HG03342 (cell line): ENCODE data around the gene ITPRID1.
A peak's percentile ranks its signal among the peaks of the same experiment; 100 is the strongest.
"Not testable (repeated sequence)": the region's sequence is repeated elsewhere in the genome, so short reads cannot be mapped to it uniquely, and the experiment has no call there.

Source experiments
- ATAC-seq: cut with Tn5 transposase; IDR thresholded peaks from one replicate; pipeline ENCODE4 v1.9.1; 2021; ENCODE audit warnings: mild to moderate bottlenecking, moderate library complexity; ENCODE audit not compliant: unreplicated experiment

Gene ITPRID1

GRCh38 chr7:31513790-31514189 lies at the start of gene ITPRID1:
TSS of gene ITPRID1 (plus strand) at chr7:31514090. CDS start at chr7:31553025, 38,935 bp downstream.
- no peak for ATAC-seq

DNA sequence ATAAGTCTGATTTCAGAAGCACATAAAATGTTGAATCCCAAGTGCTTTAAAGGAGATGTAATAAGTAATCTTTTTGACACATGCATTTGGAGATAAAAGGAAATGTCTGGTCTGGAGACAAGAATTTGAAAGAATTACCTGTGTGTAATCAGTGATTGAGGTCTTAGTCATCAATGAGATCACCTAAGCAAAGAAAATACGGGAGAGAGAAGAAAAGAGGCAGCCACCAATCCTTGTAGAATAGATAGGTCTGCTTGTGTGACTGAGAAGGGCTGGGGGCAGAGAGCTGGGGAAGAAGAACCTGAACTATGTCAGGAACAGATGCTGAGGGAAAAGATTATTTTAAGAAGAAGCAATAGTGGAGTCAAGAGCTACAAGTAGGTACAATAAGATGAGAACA lies 49.3 kb upstream of the ITPRID1 start:
- ATAC-seq: no peak

DNA sequence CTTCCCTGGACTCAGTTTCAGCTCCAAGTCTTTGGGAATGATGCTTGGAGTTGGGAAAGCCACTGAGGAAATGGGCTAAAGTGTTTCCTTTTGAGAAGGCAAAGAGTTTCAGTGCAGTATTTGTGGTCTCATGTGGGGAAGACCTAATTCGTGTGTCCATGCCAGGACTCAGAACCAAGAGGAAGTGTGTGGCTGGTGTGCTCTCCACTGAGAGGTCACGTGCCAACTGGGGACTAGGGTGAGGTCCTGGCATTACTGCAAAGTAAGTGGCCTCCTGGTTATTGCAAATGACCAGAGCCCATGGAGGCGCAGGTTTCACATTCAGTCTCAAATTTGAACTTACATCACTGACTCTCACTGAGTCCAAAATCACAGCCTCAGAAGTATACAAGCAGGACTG lies 48.6 kb upstream of the ITPRID1 start:
- no peak for ATAC-seq

DNA sequence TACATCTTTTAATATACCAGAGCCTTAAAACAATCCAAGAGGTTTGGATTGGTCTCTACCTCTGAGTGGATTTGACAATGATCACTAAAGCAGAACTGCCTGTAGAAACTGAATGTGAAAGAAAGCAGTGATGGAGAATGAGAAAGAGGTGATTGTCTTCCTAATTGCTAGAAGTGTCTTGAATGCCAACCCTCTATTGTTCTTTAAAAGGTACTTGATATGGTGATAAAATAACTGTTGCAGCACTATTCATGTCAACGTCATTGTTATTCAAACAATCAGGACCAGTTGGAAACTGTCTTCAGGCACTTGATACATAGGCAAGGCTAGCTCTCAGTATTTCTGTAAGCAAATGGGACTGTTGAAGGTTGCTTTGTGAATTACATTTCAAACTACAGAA lies 47.9 kb upstream of the ITPRID1 start:
- peak; percentile 94 for ATAC-seq

DNA sequence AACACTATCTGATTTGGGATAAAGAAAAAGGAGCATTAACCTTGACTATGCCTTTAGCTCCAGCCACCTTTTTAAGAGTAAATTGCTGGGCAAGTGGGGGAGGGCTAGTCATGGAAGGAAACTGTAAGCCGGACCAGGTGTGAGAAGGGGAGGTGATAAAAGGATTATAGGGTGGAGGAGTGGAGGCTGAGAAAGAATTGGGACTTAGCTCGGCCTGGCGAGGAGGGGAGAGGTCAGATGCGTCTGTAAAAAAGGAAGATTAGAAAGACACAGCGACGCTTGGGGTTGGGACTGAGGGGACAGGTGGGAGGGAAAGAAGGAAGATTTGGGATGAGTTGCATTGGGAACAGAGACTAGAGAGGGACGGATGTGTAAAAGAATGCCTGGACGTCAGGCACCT lies 43.0 kb upstream of the ITPRID1 start:
- ATAC-seq: not testable (repeated sequence)

GRCh38 chr7:31475368-31475767 lies 38.5 kb upstream of the ITPRID1 start:
- no peak for ATAC-seq

DNA sequence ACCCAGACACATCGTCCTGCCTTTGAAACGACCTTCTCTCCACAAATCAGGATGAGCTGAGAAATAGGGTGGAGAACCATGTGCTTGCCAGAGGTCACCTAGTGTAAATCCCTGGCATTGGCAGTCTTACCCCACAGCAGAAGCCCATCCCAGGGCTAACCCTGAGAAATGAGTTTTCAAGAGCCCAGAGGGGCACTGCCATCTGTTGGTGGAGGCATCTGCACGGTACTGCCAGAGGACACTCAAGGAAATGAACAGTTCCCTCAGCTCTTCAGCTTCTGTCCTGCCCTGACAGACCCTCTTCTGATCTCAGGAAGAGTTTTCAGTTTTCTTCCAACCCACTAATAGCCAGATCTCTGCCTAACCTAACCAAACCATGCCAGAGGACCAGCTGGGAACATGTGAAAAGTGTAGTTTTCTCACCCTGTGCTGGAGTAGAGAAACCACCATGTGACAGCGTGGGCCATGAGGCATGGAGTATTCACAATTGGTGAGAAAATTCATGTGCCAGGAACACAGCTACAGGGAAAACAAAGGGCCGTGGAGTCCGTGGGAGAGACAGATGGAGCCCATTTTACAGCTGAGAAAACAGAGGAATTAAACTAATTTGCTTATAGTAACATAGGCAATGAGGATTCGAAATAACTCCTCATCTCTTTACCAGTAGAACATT lies 37.7 kb upstream of the ITPRID1 start:
- no peak for ATAC-seq

- ATAC-seq: no peak
Observed at GRCh38 chr7:31476941-31477677, 36.8 kb upstream of the ITPRID1 start.

DNA sequence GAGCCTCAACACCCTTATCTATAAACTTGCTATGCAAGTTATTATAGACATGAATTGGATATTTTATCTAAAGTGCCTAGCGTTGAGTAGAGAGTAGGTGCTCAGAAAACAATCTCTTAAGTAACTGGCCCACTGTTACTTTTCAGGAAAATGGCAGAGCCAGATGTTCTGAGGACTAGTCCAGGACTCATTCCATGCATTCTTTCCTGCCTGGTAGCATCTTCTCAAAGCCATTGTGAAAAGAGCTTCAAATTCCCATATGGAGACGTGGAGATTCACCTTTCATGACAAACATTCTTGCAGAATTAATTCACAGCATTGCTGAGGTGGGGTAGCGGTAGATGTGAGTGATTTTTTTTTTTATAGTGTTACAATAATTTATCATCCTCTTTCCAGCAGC lies 35.9 kb upstream of the ITPRID1 start:
- no peak for ATAC-seq

- ATAC-seq: peak; percentile 93
Observed at GRCh38 chr7:31478721-31479120, 35.2 kb upstream of the ITPRID1 start.

DNA sequence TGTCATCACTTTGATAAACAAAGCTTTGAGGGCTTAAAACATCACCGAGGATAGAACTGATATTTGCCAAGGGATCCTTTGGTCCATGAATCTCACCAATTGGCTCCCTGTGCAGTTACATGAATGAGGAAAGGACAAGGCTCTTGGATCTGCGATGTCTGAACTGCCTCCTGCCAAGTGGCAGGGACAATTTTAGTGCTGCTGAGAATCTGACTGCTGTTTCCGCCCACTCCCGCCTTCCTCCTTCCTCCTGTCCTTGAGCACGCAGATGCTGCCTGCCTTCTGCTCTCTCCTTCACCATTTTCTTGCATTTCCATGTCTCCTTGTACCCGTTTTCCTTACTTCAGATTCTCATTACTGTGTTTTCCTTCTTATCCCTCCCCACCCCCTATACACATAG lies 26.8 kb upstream of the ITPRID1 start:
- ATAC-seq: no peak

DNA sequence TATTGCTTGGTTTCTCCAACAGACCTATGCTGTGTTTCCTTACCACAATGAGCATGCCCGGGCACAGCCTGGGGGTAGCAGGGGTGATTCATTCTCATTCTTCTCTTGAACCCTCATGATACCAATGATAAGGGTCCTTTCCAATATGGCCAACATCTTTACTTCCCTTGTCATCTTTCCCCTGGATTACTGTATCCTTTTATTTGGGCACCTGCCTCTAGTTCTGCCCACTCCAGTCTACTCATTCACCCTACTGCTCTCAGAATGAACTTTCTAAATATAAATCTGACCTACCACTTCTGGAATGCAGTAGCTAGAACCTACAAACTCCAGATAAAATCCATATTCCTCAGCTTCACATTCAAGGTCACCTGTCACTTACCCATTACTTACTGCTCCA lies 26.4 kb upstream of the ITPRID1 start:
- no peak for ATAC-seq

DNA sequence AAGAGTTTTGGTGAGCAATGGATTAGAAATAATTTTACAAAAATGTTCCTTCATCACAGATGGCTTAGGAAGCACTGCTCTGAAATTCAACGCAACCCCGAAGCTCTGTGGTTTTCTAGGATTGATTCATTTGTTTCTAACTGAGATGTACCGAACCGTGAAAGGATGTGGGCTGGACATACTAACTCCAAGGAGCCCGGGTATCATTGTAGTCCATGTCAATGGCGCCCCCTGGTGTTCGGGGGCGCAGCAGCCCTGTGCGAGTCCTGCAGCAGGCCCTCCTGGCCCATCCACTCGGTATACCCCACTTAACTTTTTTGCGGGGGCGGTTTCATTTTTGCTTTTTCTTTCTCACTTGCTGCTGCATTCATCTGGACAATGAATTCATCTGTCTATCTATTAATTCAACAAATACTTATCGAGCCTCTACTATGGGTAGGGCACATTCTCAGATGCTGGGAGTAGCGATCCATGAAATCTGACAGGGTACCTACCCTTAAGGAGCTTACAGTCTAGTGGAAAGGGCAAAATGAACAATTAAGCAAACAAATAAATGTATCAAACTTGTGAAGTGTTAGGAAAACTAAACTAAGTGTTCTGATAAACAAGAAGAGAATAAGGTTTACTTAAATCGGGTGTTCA lies 25.2 kb upstream of the ITPRID1 start:
- peak; percentile 99 for ATAC-seq

DNA sequence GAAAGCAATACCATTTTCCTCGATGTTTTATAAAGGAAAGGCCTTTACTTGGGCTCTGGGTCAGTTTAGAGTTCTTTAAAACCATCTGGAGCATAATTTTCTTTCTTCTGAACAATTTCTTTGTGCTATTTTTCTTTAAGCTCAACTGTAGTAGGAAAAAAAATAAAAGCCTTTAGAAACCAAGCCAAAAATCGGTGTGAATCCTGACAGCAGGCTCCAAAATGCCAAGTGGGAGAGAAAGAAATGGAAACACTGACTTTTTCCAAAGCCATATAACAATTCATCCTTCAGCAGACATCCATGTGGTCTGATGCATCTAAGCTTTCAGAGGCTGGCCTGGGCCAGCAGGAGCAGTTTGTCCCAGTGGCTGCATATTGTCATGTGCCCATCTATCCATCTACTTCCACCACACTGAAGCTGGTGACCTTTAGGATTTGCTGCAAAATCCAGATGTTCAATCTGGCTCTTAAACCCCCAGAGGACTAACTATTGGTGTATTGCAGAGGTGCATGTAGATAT lies 23.0 kb upstream of the ITPRID1 start:
- no peak for ATAC-seq

GRCh38 chr7:31492086-31492485 lies 21.8 kb upstream of the ITPRID1 start:
- no peak for ATAC-seq

DNA sequence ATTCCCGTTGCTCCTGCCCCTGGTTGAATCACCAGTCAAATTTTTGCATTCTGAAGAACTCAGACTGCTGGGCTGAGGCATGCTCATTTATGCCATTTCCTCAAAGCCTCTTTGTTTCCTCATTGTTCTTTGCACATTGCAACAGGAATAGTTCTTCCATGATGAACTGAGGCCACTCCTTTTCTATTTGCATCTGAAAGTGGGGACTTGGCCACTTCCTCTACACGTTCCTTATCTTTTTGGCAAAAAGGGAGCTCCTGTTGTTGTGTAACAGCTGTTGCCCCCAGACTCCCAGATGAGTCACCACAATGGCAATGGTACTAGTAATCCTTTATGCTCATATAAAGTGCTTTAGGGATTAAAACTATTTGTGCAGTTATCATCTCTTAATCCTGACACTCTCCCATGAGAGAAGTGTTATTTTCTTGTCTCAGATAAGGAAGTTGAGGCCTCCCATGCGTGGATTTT lies 20.1 kb upstream of the ITPRID1 start:
- no peak for ATAC-seq

GRCh38 chr7:31494421-31494820 lies 19.5 kb upstream of the ITPRID1 start:
- no peak for ATAC-seq

- ATAC-seq: no peak
Observed at GRCh38 chr7:31495653-31496052, 18.2 kb upstream of the ITPRID1 start.

GRCh38 chr7:31497516-31497915 lies 16.4 kb upstream of the ITPRID1 start:
- no peak for ATAC-seq

GRCh38 chr7:31500656-31501055 lies 13.2 kb upstream of the ITPRID1 start:
- no peak for ATAC-seq

- no peak for ATAC-seq
Observed at GRCh38 chr7:31508823-31509222, 5.1 kb upstream of the ITPRID1 start.

GRCh38 chr7:31512166-31512565 lies 1.7 kb upstream of the ITPRID1 start:
- ATAC-seq: no peak
